Right lobe of liver (tissue), 4 donors: ENCODE data around the gene KLHL21.

ENCODE experiments used
- CTCF ChIP-seq, 4 donors: fragments of 200-600 bp in 3 of 4; fragments of 450-650 bp in 1 of 4; IDR thresholded peaks; one replicate each; pipeline versions ENCODE4 v1.5.1 to v1.8.0; 2016 to 2022; ENCODE audit warnings: antibody characterized with exemption in 4 of 4, mild to moderate bottlenecking in 2 of 4
- POLR2A ChIP-seq: fragments of 450-650 bp; IDR thresholded peaks from one replicate; pipeline ENCODE4 v1.6.1; 2017; ENCODE audit warnings: antibody characterized with exemption, mild to moderate bottlenecking
- donor health status: DM: no; HTN: no; CAD: no.
- donor health status: DM: no; HTN: no; CAD: no.
- donor health status: DM: no; HTN: yes; CAD: no.

DNA sequence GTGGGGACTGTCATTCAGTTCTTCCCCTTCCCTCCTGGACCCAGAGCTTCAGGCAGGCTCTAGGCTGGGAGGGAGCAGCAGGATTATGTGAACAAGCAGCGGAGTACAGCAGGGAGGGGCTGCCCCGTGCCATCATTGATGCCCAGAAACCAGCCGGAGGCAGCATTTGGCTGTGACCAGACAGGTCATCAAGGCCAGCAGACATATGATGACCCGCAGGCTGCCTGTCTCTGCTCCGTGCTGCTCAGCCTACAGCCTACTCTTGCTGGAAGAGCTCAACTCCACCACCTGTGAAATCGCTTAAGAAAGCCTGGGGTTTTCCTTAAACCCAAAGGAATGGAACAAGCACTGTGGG, 4.9 kb downstream of the KLHL21 start:
- TF ChIP-seq POLR2A: no peak
- TF ChIP-seq CTCF (IDR thresholded peaks at IDR 0.05): no peak
